Measurements from ENCODE around the gene SYPL1.

DNA sequence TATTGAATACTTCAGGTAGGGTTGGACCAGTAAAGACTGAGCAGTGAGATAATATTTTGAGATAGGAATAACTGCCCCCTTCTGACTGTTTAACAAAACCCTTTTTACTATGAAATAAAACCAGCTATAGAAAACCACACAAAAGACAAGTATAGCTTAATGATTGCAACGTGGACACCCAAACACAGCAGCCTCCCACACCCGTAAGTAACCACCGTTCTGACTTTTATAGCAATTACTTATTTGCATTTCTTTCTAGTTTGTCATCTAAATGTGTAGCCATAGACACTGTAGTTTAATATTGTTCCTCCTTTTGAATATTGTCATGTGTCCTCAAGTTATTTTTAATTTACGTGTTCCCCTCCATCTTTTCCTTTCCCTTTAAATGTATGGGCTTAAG is 42.9 kb upstream of the SYPL1 start:
- TF ChIP-seq EZH2 (IDR thresholded peaks at IDR 0.05; ENCODE audit: borderline replicate concordance, low read depth, low read length, severe bottlenecking), result no peak
- TF ChIP-seq, protein P1, sequence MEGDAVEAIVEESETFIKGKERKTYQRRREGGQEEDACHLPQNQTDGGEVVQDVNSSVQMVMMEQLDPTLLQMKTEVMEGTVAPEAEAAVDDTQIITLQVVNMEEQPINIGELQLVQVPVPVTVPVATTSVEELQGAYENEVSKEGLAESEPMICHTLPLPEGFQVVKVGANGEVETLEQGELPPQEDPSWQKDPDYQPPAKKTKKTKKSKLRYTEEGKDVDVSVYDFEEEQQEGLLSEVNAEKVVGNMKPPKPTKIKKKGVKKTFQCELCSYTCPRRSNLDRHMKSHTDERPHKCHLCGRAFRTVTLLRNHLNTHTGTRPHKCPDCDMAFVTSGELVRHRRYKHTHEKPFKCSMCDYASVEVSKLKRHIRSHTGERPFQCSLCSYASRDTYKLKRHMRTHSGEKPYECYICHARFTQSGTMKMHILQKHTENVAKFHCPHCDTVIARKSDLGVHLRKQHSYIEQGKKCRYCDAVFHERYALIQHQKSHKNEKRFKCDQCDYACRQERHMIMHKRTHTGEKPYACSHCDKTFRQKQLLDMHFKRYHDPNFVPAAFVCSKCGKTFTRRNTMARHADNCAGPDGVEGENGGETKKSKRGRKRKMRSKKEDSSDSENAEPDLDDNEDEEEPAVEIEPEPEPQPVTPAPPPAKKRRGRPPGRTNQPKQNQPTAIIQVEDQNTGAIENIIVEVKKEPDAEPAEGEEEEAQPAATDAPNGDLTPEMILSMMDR (IDR thresholded peaks at IDR 0.05; ENCODE audit: borderline replicate concordance, extremely low read depth, low read length, poor library complexity, severe bottlenecking), result no peak
